HG03097 (cell line): ENCODE measurements around the gene TBL2.
"Not testable (repeated sequence)": the region's sequence is repeated elsewhere in the genome, so short reads cannot be mapped to it uniquely, and the experiment has no call there.

Experiments
- ATAC-seq: cut with Tn5 transposase; IDR thresholded peaks from one replicate; pipeline ENCODE4 v1.9.1; 2021; ENCODE audit not compliant: unreplicated experiment, low FRiP score

The TBL2 gene

DNA sequence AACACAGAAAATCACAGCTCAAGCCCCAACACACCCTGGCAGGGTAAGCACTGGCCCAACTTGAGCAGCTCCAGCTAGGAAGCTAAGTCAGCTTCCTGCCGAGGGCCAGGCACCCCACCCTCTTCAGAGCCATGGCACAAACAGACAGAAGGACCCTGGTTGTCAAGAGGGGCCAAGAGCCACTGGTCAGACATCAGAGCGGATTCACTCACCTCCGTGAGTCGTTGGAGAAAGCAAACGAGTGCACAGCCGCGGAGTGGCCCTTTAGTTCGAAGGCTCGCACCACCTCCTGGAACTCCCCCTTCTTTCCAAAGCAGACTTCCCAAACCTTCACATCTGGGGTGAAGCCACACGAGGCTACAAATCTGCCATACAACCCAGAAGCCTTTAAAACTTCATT, 7.4 kb downstream of the TBL2 start:
- ATAC-seq, result no peak

DNA sequence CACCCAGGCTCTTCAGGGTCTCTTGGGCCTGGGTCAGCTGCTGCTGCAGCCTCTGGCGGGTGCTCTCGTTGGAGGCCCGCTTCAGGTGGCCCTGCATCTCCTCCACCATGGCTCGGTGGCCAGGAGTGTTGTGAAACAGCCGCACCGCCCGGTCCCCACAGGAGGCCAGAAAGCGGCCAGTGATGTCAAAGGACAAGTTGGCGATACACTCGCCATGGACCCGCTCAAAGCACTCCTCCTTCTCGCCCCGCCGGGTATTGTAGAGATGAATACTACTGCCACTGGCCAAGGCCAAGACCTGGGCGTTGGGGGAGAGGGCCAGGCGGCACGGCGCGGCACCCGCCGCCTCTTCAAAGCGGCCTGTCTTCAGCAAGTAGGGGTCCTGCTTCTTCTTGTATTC, 7.9 kb downstream of the TBL2 start:
- no peak for ATAC-seq

DNA sequence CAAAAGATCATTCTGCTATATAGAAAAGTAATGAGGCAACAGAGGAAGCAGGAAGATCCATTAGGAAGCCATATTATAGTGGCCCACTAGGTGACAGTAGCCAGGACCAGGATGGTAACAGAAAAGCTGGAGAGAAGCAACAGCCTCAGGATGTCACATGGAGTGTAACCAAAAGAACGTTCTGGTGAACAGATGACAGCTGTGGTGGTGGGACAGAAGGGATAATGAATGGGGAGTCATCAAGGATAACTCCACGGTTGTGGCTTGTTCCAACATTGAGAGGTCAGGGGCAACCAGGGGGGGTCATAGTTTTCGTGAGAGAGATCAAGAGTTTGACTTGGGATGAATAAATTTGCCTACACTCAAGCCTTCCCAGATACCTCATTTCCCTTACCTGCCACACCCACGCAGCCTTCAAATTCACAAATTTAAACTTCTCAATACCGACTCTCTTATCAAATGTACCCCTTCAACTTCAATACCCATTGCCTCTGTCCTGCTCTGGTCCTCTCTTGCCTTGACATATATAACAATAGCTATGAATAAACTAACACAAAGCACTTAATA, 9.3 kb downstream of the TBL2 start:
- ATAC-seq, result no peak

DNA sequence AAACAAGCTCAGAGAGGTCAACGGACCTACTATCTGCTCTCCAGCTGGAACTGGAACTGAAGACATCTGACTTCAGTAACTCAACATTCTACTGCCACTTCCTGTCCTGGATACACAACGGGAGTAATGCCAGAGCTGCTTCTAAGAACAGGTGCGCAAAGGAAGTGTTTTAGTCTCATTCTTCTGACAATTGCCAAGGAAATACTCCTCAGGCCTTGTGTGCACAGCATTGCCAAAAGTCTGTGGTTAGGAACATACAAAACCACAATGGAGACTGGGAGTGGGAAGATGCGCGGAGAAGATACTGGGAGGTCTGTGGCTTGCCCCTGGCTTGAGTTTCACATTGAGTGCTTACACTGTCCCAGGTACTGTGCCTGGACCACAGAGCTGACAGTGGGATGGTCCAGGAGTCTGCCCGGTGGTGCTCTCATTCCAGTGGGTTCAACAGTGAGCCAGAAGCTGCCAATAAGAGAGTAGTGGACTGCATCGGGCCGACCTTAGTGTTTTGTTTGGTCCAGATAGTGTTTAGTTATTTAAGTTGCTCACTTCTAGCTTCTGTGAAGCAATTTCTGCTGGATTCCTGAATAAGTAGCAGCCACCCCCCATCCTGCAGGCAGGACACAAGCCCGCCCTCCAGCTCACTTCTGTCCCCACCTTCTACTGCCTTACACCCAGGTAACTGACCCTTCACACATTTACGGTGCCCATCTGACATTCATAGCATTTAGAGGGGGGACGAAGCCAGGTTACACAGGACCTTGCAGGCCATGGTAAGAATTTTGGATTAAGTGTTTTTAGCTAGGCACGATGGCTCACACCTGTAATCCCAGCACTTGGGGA, 10.3 kb downstream of the TBL2 start:
- ATAC-seq, result no peak

DNA sequence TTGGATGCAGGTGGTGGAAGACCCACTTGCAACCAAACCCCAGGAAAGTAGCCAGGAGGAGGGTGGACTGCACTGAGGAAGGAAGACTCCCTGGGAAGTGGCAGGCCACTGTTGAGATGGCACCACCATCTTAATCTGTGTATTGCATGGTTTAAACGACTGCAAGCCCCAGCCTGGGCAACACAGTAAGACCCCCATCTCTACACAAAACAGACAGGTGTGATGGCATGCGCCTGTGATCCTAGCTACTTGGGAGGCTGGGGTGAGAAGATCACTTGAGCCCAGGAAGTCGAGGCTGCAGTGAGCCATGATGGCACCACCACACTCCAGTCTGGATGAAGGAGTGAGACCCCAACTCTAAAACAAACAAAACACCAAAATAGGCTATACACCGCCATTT, 11.2 kb downstream of the TBL2 start:
- no peak for ATAC-seq

DNA sequence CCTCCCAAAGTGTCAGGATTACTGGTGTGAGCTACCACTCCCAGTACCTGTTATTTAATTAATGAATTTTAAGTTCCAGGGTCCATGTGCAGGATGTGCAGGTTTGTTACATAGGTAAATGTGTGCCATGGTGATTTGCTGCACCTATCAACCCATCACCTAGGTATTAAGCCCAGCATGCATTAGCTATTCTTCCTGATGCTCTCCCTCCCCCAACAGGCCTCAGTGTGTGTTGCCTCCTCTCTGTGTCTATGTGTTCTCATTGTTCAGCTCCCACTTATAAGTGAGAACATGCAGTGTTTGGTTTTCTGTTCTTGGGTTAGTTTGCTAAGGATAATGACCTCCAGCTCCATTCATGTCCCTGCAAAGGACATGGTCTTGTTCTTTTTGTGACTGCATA, 11.9 kb downstream of the TBL2 start:
- ATAC-seq, result not testable (repeated sequence)

DNA sequence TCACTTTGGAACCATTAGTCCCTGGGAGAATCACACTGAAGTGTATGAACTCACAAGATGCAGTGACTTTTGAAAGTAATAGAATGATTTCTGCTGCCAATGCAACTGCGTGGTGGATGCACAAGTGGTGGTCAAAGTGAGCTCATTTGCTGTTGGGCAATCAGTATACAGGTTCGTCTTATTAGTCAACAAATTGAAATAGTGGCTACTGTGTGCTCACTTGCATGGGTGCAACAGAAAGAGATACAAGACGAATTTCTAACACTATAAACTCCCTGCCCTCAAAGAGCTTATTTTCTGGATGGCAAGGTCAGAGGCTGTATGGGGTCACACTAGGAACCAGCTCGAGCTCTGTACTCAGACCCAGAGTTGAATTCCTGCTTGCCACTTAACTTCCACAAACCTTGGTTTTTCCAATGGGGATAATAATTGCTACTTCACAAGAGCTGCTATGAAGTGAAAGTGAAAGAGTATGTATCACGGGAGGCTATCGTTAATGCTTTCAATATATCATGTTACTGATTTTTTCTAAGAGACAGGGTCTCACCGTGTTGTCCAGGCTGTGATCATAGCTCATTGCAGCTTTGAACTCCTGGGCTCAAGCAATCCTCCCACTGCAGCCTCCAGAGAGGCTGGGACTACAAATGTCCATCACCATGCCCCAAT, 12.6 kb downstream of the TBL2 start:
- no peak for ATAC-seq

DNA sequence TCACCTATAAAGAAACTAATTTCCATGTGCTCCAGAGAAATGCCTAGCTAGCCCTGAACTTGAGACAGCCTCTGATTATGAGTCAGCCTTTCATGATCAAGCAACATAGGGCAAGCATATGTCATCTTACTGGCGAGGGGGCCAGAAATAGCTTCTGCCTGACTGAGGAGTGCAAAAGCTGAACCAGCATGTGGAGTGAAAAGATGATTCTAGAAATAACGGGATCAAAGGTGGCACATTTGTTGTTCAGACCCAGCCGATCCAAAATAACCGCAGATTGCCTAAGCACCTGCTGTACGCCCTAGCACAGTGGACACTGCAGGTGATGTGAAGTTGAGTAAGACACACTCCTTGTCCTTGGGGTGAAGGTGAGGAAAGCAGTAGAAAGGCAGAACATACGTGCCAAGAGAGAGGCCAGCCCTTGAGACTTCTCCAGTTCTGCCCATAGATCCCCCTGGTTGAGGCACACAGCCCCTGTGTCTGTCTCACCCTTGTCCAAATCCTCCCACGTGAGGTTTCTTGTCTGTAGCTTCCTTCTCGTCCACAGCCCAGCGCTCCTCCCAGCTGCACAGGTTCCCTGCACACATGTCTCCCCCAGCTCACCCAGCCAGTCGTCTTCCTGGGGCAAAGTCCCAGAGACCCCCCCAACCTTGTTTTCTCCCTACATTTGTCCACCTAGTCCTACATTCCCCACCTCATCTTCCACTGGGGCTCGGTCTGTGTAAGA, 18.1 kb downstream of the TBL2 start:
- no peak for ATAC-seq

DNA sequence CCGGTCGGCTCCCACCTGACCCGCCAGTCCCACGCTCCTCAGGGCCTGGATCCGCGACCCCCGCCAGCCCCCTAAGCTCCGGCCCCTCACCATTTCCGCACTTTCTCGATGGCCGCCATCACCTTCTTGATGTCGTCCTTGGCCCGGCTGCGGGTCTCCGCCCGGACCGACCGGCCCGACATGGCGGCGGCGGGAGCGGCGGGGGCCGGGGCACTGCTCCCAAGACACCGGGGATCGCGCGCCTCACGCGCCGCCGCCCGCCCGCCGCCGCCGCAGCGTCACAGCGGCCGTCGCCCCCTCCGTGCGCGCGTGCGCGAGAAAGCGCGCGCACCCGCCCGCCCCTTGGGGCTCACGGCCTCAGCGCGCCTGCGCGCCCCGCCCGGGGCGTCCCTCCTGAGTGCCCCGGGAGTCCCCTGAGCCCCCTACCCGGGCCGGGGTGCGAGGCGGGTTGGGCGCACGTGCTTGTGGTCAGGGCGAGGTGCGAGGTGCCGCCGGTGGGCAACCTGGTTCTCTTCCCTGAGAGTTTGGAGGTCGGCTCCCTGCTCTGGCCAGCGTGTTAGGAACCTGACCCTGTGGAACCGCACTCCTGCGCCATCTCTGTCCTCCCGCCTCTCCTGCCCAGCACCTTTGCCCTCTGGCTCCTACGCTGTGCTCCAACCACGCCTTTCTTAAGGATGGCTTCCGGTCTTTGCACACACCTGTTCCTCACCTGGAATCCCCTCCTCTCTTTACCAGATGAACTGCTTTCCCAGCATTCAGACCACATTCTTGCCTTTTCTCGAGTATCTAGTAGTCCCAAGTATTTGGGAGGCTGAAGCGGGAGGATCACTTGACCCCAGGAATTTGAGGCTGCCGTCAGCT, 20.8 kb downstream of the TBL2 start, which contains the start of gene BCL7B:
Gene BCL7B, minus strand, starts transcription at position 294 of the 861 bp plus-strand sequence. Its CDS starts 112 bp downstream, at position 182.
- ATAC-seq, result peak; percentile 35

DNA sequence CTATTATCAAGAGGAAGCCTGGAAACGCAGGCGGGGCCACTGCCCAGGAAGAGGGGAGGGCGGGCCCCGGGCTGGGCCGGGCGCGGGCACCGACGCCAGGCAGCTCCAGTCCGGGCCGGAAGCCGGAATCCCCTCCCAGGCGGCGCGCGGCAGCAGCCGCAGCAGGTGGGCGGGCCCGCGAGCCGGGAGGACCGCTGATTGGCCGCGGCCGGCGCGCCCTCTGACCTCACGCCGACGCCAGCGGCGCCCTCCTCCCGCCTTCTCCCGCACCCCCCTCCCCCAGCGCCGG, 21.3 kb downstream of the TBL2 start:
- ATAC-seq, result peak; percentile 90

DNA sequence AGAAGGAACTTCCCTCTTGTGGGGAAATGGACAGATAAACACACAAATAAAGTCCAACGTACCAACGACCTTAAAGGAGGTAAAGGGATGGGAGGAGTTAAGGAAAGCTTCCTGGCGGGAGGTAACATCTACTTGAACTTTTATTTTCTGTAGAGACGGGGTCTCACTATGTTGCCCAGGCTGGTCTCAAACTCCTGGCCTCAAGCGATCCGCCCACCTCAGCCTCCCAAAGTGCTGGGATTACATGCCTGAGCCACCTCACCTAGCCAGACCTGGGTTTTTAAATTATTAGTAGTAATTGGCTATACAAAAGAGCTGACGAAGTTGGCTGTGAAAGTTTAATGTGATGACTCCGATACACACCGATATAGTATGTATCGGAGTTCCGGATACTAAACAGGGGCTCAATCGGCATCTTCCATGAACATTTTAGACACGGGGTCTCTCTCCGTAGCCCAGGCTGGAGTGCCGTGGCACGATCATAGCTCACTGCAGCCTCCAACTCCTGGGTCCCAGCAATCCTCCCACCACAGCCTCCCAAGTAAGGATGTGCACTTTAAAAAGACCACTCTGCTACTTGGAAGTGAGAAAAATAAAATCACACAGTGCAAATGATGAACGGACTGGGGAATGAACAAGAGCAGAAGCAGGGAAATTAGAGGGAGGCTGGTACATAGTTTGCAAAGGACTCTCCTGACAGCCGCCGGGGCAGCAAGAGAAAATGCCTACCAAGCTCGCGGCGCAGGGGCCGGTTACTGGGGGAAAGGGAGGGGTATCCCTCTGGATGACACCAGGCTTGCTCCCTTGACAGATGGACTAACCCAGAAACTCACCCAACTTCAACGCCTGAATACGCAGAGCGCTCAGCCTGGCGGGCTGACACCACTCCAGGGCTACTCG, 21.9 kb downstream of the TBL2 start:
- ATAC-seq, result no peak

DNA sequence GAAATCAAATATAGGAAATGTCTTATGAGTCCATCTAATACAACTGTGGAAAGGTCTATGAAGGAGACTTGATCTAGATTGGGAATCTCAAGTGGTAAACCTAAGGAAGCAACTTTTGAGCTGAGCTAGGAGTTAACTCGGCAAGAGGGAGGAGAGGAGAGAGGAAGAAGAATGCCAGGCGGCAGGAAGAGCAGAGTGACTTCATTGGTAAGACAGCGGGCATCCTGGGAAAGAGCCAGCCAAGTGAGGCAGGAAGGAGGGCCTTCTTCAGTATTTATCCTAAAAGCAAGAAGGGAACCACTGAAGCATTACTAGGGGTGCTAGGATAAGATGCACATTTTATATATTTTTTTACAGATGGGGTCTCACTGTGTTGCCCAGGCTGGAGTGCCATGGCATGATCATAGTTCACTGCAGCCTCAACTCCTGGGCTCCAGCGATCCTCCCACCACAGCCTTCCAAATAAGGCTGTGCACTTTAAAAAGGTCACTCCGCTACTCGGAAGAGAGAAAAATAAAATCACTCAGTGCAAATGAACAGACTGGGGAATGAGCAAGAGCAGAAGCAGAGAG, 22.9 kb downstream of the TBL2 start:
- ATAC-seq, result no peak

DNA sequence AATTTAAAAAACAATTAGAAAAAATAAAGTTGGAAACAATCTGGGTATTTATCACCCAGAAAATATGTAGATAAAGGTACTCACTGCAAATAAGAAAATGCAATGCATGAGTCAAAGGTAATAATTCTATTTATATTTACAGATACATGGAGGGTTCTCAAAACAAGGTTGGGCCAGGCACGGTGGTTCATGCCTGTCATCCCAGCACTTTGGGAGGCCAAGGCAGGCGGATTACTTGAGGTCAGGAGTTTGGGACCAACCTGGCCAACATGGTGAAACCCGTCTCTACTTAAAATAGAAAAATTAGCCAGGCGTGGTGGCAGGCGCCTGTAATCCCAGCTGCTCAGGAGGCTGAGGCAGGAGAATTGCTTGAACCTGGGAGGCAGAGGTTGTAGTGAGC, 28.3 kb downstream of the TBL2 start:
- not testable (repeated sequence) for ATAC-seq

DNA sequence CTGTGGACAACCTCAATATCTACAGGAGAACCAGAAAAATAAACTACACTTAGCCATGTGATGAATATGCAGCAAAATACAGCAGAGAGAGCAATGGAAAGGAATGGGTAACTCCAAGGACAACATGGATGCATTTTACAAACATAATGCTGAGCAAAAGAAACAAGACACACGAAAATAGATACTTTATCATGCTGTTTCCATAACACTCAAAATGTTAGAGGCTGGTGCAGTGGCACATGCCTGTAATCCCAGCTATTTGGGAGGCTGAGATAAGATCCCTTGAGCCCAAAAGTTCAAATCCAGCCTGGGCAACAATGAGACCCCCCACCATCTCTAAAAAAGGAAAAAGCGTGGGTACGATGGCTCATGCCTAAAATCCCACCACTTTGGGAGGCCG, 29.2 kb downstream of the TBL2 start:
- no peak for ATAC-seq

DNA sequence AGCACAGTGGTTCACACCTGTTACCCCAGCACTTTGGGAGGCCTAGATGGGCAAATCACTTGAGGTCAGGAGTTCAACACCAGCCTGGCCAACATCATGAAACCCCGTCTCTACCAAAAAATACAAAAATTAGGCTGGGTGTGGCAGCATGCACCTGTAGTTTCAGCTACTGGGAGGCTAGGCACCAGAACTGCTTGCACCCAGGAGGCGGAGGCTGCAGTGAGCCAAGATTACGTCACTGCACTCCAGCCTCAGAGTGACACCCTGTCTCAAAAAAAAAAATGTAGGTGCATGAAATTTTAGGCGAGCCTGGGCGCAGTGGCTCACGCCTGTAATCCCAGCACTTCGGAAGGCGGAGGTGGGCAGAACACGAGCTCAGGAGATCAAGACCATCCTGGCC, 30.5 kb downstream of the TBL2 start:
- ATAC-seq, result no peak

DNA sequence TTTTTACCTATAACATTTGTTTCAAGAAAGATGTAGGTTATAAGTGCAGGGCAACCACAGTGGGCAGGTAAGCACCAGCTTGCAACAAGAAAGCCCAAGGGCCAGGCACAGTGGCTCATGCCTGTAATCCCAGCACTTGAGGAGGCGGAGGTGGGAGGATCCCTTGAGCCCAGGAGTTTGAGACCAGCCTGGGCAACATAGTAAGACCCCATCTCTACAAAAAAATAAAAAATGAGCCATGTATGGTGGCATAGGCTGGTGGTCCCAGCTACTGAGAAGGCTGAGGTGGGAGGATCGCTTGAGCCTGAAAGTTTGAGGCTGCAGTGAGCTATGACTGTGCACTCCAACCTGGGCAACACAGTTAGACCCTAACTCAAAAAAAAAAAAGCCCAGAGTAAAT, 33.7 kb downstream of the TBL2 start:
- no peak for ATAC-seq

DNA sequence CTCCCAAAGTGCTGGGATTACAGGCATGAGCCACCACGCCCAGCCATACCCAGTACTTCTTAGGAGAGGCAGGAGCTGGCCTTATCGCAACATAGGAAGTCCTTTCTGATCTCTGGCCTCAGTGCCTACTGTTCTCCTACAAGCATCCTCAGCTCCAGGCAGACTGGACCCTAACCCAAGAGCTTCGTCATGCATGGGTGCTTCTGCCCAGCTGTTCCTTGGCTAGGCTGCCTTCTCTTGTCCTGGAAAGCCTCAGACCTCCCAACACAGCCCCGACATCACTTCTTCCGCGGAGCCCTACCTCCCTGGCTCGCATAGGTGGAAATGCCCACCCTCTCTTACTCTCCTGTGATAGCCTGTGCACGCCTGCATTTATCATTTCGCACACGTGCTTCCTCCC, 36.7 kb downstream of the TBL2 start:
- ATAC-seq, result no peak

DNA sequence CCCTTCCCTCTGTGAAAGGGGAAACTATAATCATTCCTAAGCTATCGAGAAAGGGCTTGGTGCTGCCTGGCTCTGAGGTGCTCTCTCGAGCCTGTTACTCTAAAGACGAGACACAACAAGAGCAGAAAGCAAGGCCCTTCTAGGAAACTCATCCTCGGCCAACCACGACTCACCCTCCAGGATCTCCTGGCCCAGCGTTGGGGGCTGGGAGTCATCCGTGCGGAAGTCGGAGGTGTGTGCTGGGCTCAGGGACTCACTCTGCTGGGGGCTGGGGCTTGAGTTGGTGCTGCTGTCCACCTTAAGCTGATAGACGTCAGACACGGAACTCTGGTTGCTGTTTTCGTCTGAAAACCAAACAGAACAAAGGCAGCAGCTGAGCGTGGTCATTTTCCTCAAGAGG, 38.7 kb downstream of the TBL2 start:
- no peak for ATAC-seq

DNA sequence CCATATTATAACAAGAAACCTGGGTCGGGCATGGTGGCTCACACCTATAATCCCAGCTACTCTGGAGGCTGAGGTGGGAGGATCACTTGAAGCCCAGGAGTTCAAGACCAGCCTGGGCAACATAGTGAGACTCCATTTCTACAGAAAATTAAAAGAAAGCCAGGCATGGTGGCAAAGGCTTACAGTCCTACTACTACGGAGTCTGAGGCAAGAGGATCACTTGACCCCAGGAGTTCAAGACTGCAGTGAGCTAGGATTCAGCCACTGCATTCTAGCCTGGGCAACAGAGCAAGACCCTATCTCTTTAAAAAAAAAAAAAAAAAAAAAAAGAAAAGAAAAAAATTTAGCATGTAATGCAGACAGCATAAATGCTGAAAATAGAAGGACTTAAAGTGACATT, 39.9 kb downstream of the TBL2 start:
- not testable (repeated sequence) for ATAC-seq
